K562 (cell line): Measurements from ENCODE around the gene OR8B12. TPM values are rescaled to one million over a fixed set of nuclear protein-coding genes. Genes with fewer than 3 reads are reported as not detected.
A peak's percentile ranks its signal among the peaks of the same experiment; 100 is the strongest.

Experiments used
- ARID3A ChIP-seq: IDR thresholded peaks from 2 replicates; pipeline ENCODE4 v1.6.1; 2012; ENCODE audit warnings: low read depth, low read length, improper control_type of control experiment, borderline replicate concordance
- CBFB ChIP-seq: sonication (generic); formaldehyde crosslinking; IDR thresholded peaks from 2 replicates; pipeline ENCODE4 v1.4.0; 2020; ENCODE audit warnings: mild to moderate bottlenecking, missing genetic modification reagents
- CBX2 ChIP-seq: fragments of 200-600 bp; sonication (generic); IDR thresholded peaks from one replicate; pipeline ENCODE4 v1.6.1; 2012; ENCODE audit warnings: mild to moderate bottlenecking, low read length, inconsistent platforms; ENCODE audit not compliant: insufficient read depth, poor library complexity, severe bottlenecking
- CEBPB ChIP-seq: fragments of 450-650 bp; IDR thresholded peaks from 2 replicates; pipeline ENCODE4 v1.6.1; 2016; ENCODE audit warnings: missing genetic modification characterization, missing compliant biosample characterization
- CEBPG ChIP-seq, 3 experiments: fragments of 200-800 bp in 1 of 3; sonication (Bioruptor generic) in 1 of 3; sonication (generic) in 1 of 3; formaldehyde crosslinking in 1 of 3; IDR thresholded peaks in 2 of 3; conservative IDR thresholded peaks in 1 of 3; 2 replicates each; pipeline versions ENCODE4 v1.6.1 to v1.8.0; 2016 to 2022; ENCODE audit warnings: missing compliant biosample characterization in 2 of 3, missing genetic modification characterization in 2 of 3, mild to moderate bottlenecking in 1 of 3, missing genetic modification reagents in 1 of 3
- HBP1 ChIP-seq: fragments of 450-650 bp; formaldehyde crosslinking; IDR thresholded peaks from 2 replicates; pipeline ENCODE4 v1.4.0; 2022; ENCODE audit warnings: missing genetic modification characterization
- LCOR ChIP-seq: sonication (generic); formaldehyde crosslinking; IDR thresholded peaks from 2 replicates; pipeline ENCODE4 v1.8.0; 2022; ENCODE audit warnings: mild to moderate bottlenecking, missing genetic modification reagents
- RAD21 ChIP-seq, 2 experiments: fragments of 250-450 bp in 1 of 2; fragments of 450-650 bp in 1 of 2; sonication (Bioruptor Pico) in 1 of 2; formaldehyde crosslinking in 1 of 2; IDR thresholded peaks in 1 of 2; conservative IDR thresholded peaks in 1 of 2; 2 replicates each; pipeline versions ENCODE4 v1.4.0 to v1.8.0; 2020 to 2022; ENCODE audit warnings: mild to moderate bottlenecking in 2 of 2, moderate library complexity in 1 of 2
- RREB1 ChIP-seq: fragments of 250-450 bp; sonication (Bioruptor Pico); IDR thresholded peaks from 2 replicates; pipeline ENCODE4 v1.4.0; 2020
- TEAD4 ChIP-seq, 2 experiments: sonication (generic) in 1 of 2; formaldehyde crosslinking in 1 of 2; IDR thresholded peaks; 2 replicates each; pipeline versions ENCODE4 v1.6.1 to v1.8.0; 2012 to 2022; ENCODE audit warnings: borderline replicate concordance in 1 of 2, inconsistent platforms in 1 of 2, low read length in 1 of 2, mild to moderate bottlenecking in 1 of 2, missing genetic modification reagents in 1 of 2
- TRIM24 ChIP-seq, 2 experiments: fragments of 450-650 bp; IDR thresholded peaks; 2 replicates each; pipeline ENCODE4 v1.6.1; 2016
- ZEB2 ChIP-seq: fragments of 450-650 bp; IDR thresholded peaks from 2 replicates; pipeline ENCODE4 v1.6.1; 2016
- ZNF224 ChIP-seq: sonication (generic); formaldehyde crosslinking; IDR thresholded peaks from 2 replicates; pipeline ENCODE4 v1.8.0; 2022; ENCODE audit warnings: mild to moderate bottlenecking, missing genetic modification reagents
- ZNF384 ChIP-seq: IDR thresholded peaks from 2 replicates; pipeline ENCODE4 v1.6.1; 2012; ENCODE audit warnings: low read depth, low read length, improper control_type of control experiment
- ZNF395 ChIP-seq: fragments of 200-800 bp; sonication (Bioruptor generic); IDR thresholded peaks from 2 replicates; pipeline ENCODE4 v1.6.1; 2017; ENCODE audit warnings: missing genetic modification characterization, missing compliant biosample characterization
- ZNF76 ChIP-seq: fragments of 250-450 bp; sonication (Bioruptor Pico); IDR thresholded peaks from 2 replicates; pipeline ENCODE4 v1.4.0; 2020; ENCODE audit warnings: mild to moderate bottlenecking, moderate library complexity, borderline replicate concordance
- ZNF766 ChIP-seq: fragments of 200-800 bp; sonication (Bioruptor generic); conservative IDR thresholded peaks from 2 replicates; pipeline ENCODE4 v1.6.1; 2016; ENCODE audit warnings: missing genetic modification characterization, missing compliant biosample characterization
- polyA plus RNA-seq, 8 experiments: library from polyadenylated mRNA; depleted of rRNA in 4 of 8; stranded (reverse) in 5 of 8; unstranded in 3 of 8; fragments of >200 nt; fragmentation: Nextera tagmentation in 2 of 8; fragmentation: Illumina TruSeq in 1 of 8; extraction: Ambion mirVana in 2 of 8; extraction: Trizol in 1 of 8; gene quantifications; 2 replicates each; pipeline versions ENCODE4 v1.2.1 to v1.2.3, GENCODE V29; 2011 to 2014; ENCODE audit warnings: inconsistent platforms in 1 of 8, missing spikeins in 1 of 8
- total RNA-seq, 7 experiments: library from RNA; depleted of rRNA in 6 of 7; stranded (reverse); fragments of >200 nt in 6 of 7; fragmentation: Illumina TruSeq in 2 of 7; extraction: Trizol in 2 of 7; gene quantifications; 2 replicates each; pipeline versions ENCODE4 v1.2.1 to v1.2.3, GENCODE V29; 2011 to 2021; ENCODE audit warnings: low replicate concordance in 1 of 7

OR8B12 gene
- total and polyA plus RNA-seq, 9 of the 15 experiments (the other 6 are each of a cell fraction or from before 2014, with no cell fraction given) = 0.06 TPM; not detected in 8

- TF ChIP-seq CBX2 (no peak), HBP1 (CRISPR knock-in tag) (no peak), LCOR (CRISPR knock-in tag) (no peak), ZNF76 (CRISPR knock-in tag) (no peak), CEBPB (tag) (peak; percentile 94), CEBPG (CRISPR knock-in tag; IDR thresholded peaks at IDR 0.05) (no peak), CEBPG (tag; conservative IDR thresholded peaks at IDR 0.05 in 1 of 2, IDR thresholded peaks at IDR 0.05 in 1 of 2) (peak; percentile 69), RAD21 (CRISPR knock-in tag; conservative IDR thresholded peaks at IDR 0.05 in 1 of 2, IDR thresholded peaks at IDR 0.05 in 1 of 2) (peak; percentile 61 to 62), ZEB2 (no peak), RREB1 (CRISPR knock-in tag) (0 out of 2 replicates have a peak, but pooled peaks have one; percentile 39), TEAD4 (IDR thresholded peaks at IDR 0.05; ENCODE audit: low read length) (peak; percentile 50; the same call in 1 of the 2 replicates), TEAD4 (CRISPR knock-in tag; IDR thresholded peaks at IDR 0.05; ENCODE audit: borderline replicate concordance) (no peak), ZNF766 (no peak), ARID3A (no peak), ZNF224 (CRISPR knock-in tag) (no peak), CBFB (CRISPR knock-in tag) (no peak), ZNF395 (CRISPR knock-in tag) (0 out of 2 replicates have a peak, but pooled peaks have one; percentile 54), TRIM24 (IDR thresholded peaks at IDR 0.05) (no peak), ZNF384 (peak; percentile 35; the same call in 1 of the 2 replicates)
Observed at GRCh38 chr11:124536520-124536919, 6.9 kb downstream of the OR8B12 start (continued).
